Breast epithelium (tissue), 4 donors: ENCODE results near the gene RNF19B. TPM values are rescaled to one million over a fixed set of nuclear protein-coding genes. Genes with fewer than 3 reads are reported as not detected.

Experiments
- DNase-seq, 2 donors: peaks; one replicate each; pipeline ENCODE4 v3.0.0-alpha.2; 2019; ENCODE audit warnings: low spot score in 2 of 2
- H3K27ac ChIP-seq, 2 donors: fragments of 200-600 bp; sonication (generic) in 1 of 2; one replicate each; pipeline ENCODE4 v1.5.1; 2016 to 2019; ENCODE audit warnings: mild to moderate bottlenecking in 1 of 2
- H3K27me3 ChIP-seq, 2 donors: fragments of 200-600 bp; sonication (generic) in 1 of 2; one replicate each; pipeline versions ENCODE4 v1.5.1 to v1.6.0; 2017 to 2019; ENCODE audit warnings: control low read depth in 1 of 2, mild to moderate bottlenecking in 1 of 2
- H3K36me3 ChIP-seq: fragments of 200-600 bp; one replicate; pipeline ENCODE4 v1.5.1; 2019
- H3K4me1 ChIP-seq, 2 donors: fragments of 200-600 bp; sonication (generic); one replicate each; pipeline ENCODE4 v1.5.1; 2016 to 2019; ENCODE audit warnings: control low read depth in 1 of 2
- H3K4me3 ChIP-seq, 3 donors: fragments of 200-600 bp; sonication (generic); 1 replicate in 2 of 3; 2 replicates in 1 of 3; pipeline ENCODE4 v1.5.1; 2016 to 2019; ENCODE audit warnings: mild to moderate bottlenecking in 3 of 3, moderate library complexity in 2 of 3
- H3K9me3 ChIP-seq, 2 donors: fragments of 200-600 bp; sonication (generic) in 1 of 2; one replicate each; pipeline ENCODE4 v1.5.1; 2016 to 2019; ENCODE audit warnings: control low read depth in 1 of 2
- CTCF ChIP-seq, 3 donors: fragments of 450-650 bp; IDR thresholded peaks; one replicate each; pipeline ENCODE4 v1.5.1; 2016 to 2017; ENCODE audit warnings: antibody characterized with exemption in 3 of 3, mild to moderate bottlenecking in 3 of 3, moderate library complexity in 3 of 3
- POLR2A ChIP-seq: fragments of 450-650 bp; IDR thresholded peaks from one replicate; pipeline ENCODE4 v1.6.1; 2016; ENCODE audit warnings: antibody characterized with exemption, mild to moderate bottlenecking, moderate library complexity
- POLR2AphosphoS5 ChIP-seq, 3 donors: sonication (generic); formaldehyde crosslinking; IDR thresholded peaks; one replicate each; pipeline ENCODE4 v1.6.1; 2017; ENCODE audit warnings: antibody characterized with exemption in 3 of 3
- intact Hi-C: fragments of 100-400 bp; cut with DNase I; formaldehyde crosslinking; loops from one replicate; pipeline ENCODE4 v1.15.1; 2023; ENCODE audit warnings: low total_unique reads
- total RNA-seq, 3 donors: library from RNA; depleted of rRNA; stranded (reverse); fragments of >200 nt; gene quantifications; one replicate each; pipeline ENCODE4 v1.1.0, GENCODE V29; 2016

RNF19B gene
- total RNA-seq, 3 donors from 2014 or later = 15.7 to 22.5 (median 16.7) TPM

- Histone ChIP-seq H3K4me1 (peaks cover 3 to 4% of the 10 kb centered on the region in 2 donors), H3K9me3 (no peaks in the 10 kb centered on the region), H3K27ac (no peak overlapping the region), H3K27me3 (no peaks in the 10 kb centered on the region), H3K4me3 (no peak overlapping the region), H3K36me3 (no peaks in the 10 kb centered on the region)
- intact Hi-C loops = no loop called here
- TF ChIP-seq POLR2AphosphoS5 (IDR thresholded peaks at IDR 0.05) = no peak
- TF ChIP-seq CTCF (IDR thresholded peaks at IDR 0.05) = no peak
- TF ChIP-seq POLR2A = no peak
- no peak for DNase-seq
These were observed 60.4 kb downstream of the RNF19B start for GRCh38 chr1:32903991-32904785.

DNA sequence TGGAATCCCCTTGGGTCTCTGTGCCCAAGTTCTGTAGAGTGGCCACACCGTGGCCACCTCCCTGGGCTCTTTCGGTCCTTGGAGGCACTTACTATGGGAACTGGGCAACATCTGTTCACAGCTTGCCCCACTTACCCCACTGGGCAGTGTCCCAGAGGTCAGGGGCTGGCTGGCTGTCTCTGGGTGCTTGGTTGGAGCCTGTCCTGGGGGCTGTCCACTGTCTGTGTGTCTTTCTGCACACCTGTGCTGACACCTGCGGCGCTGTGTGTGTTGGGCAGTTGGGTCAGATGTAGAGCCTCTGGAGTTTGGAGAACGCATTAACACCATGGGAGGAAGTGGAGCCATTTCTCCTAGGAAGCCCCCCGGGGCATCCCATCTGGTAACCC, 62.1 kb downstream of the RNF19B start:
- no peaks in the 10 kb centered on the region for H3K27me3 ChIP-seq
- H3K4me1 ChIP-seq = peaks cover 3 to 4% of the 10 kb centered on the region in 2 donors
- no peak overlapping the region for H3K4me3 ChIP-seq
- H3K27ac ChIP-seq = no peak overlapping the region
- no peaks in the 10 kb centered on the region for H3K9me3 ChIP-seq
- DNase-seq = no peak
- intact Hi-C loops = no loop called here
- TF ChIP-seq CTCF (IDR thresholded peaks at IDR 0.05) (no peak), POLR2A (no peak), POLR2AphosphoS5 (IDR thresholded peaks at IDR 0.05) (no peak)
- H3K36me3 ChIP-seq = no peaks in the 10 kb centered on the region

GRCh38 chr1:32901823-32902534, 62.6 kb downstream of the RNF19B start:
- no peak for DNase-seq
- peak overlapping the region; percentile 68 to 72 for H3K27ac ChIP-seq
- intact Hi-C loops = no loop called here

GRCh38 chr1:32900956-32901822, 63.4 kb downstream of the RNF19B start, which contains the start of gene TMEM54:
Gene TMEM54, minus strand, starts transcription at chr1:32901389. Its CDS starts 151 bp downstream, at chr1:32901238.
- peaks cover 3 to 4% of the 10 kb centered on the region in 2 donors for H3K4me1 ChIP-seq

More at GRCh38 chr1:32901823-32902534, 62.6 kb downstream of the RNF19B start:
- TF ChIP-seq POLR2AphosphoS5 (IDR thresholded peaks at IDR 0.05) (no peak), CTCF (IDR thresholded peaks at IDR 0.05) (no peak), POLR2A (no peak)
- Histone ChIP-seq H3K4me3 (peak overlapping the region; percentile 52 to 99 (median 78)), H3K4me1 (peaks cover 3 to 4% of the 10 kb centered on the region in 2 donors), H3K27me3 (no peaks in the 10 kb centered on the region), H3K36me3 (no peaks in the 10 kb centered on the region), H3K9me3 (no peaks in the 10 kb centered on the region)

More at GRCh38 chr1:32900956-32901822, 63.4 kb downstream of the RNF19B start, which contains the start of gene TMEM54:
- TF ChIP-seq CTCF (IDR thresholded peaks at IDR 0.05) (no peak), POLR2A (no peak), POLR2AphosphoS5 (IDR thresholded peaks at IDR 0.05) (no peak)
- DNase-seq = peak in 1 of 2 donors; percentile 63
- Histone ChIP-seq H3K9me3 (no peaks in the 10 kb centered on the region), H3K27ac (peak within 1 kb of the TSS; percentile 68 to 72), H3K4me3 (peak within 1 kb of the TSS; percentile 52 to 99 (median 78)), H3K36me3 (no peaks in the 10 kb centered on the region), H3K27me3 (no peaks in the 10 kb centered on the region)
- intact Hi-C loops = no loop called here
